Fibroblast of mammary gland (primary cell): ENCODE measurements around the gene LDLRAD3.
A peak's percentile ranks its signal among the peaks of the same experiment; 100 is the strongest.

Experiments used
- DNase-seq: peaks from one replicate; pipeline ENCODE4 v3.0.0-alpha.2; 2010; ENCODE audit warnings: low read depth
- H3K4me3 ChIP-seq: 2 replicates; pipeline ENCODE4 v1.5.1; 2011; ENCODE audit warnings: low read depth, mild to moderate bottlenecking, low read length, moderate library complexity; ENCODE audit not compliant: control insufficient read depth
- CTCF ChIP-seq: conservative IDR thresholded peaks from 2 replicates; pipeline ENCODE4 v1.5.1; 2011; ENCODE audit warnings: low read depth, low read length, inconsistent platforms; ENCODE audit not compliant: control insufficient read depth, insufficient read depth

LDLRAD3 gene

GRCh38 chr11:36241497-36241896 is 297.6 kb downstream of the LDLRAD3 start:
- DNase-seq: no peak
- no peak for TF ChIP-seq CTCF
- no peak overlapping the region for H3K4me3 ChIP-seq

DNA sequence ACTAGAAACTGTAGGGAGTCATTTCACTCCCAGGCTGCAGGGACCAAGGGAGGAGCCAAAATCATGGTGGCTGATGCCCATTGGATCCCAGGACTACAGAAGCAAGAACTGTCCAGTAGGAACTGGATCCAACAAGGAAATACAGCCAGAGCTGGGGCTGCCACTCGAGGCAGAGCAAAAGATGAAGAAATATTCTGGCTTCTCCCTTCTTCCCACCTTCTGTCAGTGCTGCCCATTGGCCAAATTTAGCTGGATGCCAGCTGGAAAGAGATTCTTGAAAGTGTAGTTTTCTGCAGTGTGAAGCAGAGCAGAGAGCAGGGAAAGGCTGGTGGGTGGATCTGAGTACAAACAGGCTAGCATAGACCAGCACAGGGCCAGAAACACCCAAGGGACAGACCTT is 299.8 kb downstream of the LDLRAD3 start:
- no peak for TF ChIP-seq CTCF
- no peak overlapping the region for H3K4me3 ChIP-seq
- no peak for DNase-seq

DNA sequence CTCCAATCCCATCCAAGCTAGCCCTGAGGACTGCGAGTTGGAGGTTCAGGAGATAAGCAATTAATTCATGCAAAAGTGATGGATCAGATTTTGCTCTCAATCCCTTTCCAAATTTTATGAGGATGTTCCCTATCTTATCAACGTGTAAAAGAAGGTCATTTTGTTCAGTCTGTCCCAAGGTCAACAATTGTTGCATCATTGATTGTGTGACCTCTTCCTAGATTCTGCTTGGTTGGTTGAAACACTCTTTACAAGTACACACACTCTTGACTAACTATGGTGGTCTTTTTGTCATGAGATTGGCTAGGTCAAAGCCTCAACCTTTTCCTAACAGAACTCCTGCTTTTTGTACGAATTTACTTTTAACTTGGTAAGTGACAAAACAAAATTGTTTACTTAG is 303.6 kb downstream of the LDLRAD3 start:
- DNase-seq: no peak
- TF ChIP-seq CTCF: no peak
- H3K4me3 ChIP-seq: no peak overlapping the region

- TF ChIP-seq CTCF: no peak
- DNase-seq: no peak
- H3K4me3 ChIP-seq: no peak overlapping the region
Measured at GRCh38 chr11:36248436-36248835, 304.6 kb downstream of the LDLRAD3 start.

DNA sequence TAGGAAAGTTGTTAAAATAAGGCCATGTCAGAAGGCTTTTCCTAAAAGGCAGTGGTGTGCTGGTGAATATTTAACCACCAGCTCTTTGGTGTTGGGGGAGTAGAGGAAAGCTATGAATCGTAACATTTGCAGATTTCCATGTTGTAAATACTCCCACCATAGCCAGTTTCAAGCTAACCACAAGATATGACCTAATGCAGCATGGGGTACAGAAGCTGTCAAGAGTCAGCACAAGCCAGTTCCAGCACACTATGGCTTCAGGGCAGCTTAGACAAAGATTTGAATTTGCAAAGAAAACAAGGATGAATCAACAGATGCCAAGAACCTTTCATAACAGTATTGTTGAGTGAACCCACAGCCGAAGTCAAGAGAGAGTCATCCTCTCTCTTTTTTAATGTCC is 305.4 kb downstream of the LDLRAD3 start:
- peak; percentile 94 for DNase-seq
- H3K4me3 ChIP-seq: no peak overlapping the region
- no peak for TF ChIP-seq CTCF

- TF ChIP-seq CTCF: no peak
- no peak overlapping the region for H3K4me3 ChIP-seq
- no peak for DNase-seq
Measured at GRCh38 chr11:36251823-36252222, 308.0 kb downstream of the LDLRAD3 start.

GRCh38 chr11:36253238-36253637 is 309.4 kb downstream of the LDLRAD3 start:
- no peak overlapping the region for H3K4me3 ChIP-seq
- TF ChIP-seq CTCF: no peak
- no peak for DNase-seq
